Omental fat pad (tissue), 4 donors: Measurements from ENCODE around the gene TUT4. TPM values are rescaled to one million over a fixed set of nuclear protein-coding genes. Genes with fewer than 3 reads are reported as not detected.

Experiments used
- ATAC-seq: fragments of 150-250 bp; one replicate; pipeline ENCODE4 v1.9.1; 2016; ENCODE audit warnings: mild to moderate bottlenecking, moderate library complexity; ENCODE audit not compliant: low FRiP score
- DNase-seq: peaks from one replicate; pipeline ENCODE4 v3.0.0-alpha.2; 2019; ENCODE audit warnings: low spot score
- total RNA-seq, 4 donors: library from RNA; depleted of rRNA; stranded (reverse); fragments of >200 nt; gene quantifications; one replicate each; pipeline ENCODE4 v1.1.0, GENCODE V29; 2016
- TF ChIP-seq, protein P1 (sequence below), 3 donors: fragments of 450-650 bp; IDR thresholded peaks; one replicate each; pipeline ENCODE4 v1.5.1; 2016 to 2017; ENCODE audit warnings: antibody characterized with exemption in 3 of 3, mild to moderate bottlenecking in 3 of 3, moderate library complexity in 2 of 3

Gene TUT4
- total RNA-seq, 4 donors from 2014 or later: 26.2 to 56.4 (median 42.4) TPM

DNA sequence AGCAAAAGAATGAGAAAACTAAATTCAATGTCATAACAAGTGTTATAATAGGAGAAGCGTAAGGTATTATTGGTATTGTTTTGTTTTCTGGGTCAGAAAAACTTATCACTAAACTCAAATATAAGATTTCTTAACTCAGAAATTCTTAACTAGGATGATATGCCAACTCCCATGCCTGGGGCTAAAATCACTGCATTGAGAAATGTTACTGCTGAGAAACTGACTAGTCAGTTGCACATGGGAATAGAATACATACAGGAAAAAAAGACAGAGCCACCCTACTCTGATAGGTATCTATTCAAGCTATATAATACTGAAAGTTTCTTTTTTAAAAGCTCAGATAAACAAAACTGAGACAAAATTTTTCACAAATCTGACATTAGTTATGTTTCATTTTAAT, 92.2 kb downstream of the TUT4 start:
- ATAC-seq (no peak), DNase-seq (no peak)
- TF ChIP-seq, protein P1, sequence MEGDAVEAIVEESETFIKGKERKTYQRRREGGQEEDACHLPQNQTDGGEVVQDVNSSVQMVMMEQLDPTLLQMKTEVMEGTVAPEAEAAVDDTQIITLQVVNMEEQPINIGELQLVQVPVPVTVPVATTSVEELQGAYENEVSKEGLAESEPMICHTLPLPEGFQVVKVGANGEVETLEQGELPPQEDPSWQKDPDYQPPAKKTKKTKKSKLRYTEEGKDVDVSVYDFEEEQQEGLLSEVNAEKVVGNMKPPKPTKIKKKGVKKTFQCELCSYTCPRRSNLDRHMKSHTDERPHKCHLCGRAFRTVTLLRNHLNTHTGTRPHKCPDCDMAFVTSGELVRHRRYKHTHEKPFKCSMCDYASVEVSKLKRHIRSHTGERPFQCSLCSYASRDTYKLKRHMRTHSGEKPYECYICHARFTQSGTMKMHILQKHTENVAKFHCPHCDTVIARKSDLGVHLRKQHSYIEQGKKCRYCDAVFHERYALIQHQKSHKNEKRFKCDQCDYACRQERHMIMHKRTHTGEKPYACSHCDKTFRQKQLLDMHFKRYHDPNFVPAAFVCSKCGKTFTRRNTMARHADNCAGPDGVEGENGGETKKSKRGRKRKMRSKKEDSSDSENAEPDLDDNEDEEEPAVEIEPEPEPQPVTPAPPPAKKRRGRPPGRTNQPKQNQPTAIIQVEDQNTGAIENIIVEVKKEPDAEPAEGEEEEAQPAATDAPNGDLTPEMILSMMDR (IDR thresholded peaks at IDR 0.05): no peak

DNA sequence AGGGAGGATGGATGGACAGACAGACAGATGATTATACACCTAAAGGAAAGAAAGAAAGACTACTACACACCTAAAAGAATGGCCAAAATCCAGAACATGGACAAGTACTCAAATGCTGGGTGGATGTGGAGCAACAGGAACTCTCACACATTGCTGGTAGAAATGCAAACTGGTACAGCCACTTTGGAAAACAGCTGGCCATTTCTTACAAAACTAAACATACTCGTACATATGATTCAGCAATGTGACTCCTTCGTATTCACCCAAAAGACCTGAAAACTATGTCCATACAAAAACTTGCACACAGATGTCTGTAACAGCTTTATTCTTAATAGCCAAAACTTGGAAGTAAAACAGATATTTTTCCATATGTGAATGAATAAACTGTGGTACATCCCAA, 97.2 kb downstream of the TUT4 start:
- DNase-seq: no peak
- ATAC-seq: no peak
- TF ChIP-seq, protein P1 (IDR thresholded peaks at IDR 0.05): no peak

DNA sequence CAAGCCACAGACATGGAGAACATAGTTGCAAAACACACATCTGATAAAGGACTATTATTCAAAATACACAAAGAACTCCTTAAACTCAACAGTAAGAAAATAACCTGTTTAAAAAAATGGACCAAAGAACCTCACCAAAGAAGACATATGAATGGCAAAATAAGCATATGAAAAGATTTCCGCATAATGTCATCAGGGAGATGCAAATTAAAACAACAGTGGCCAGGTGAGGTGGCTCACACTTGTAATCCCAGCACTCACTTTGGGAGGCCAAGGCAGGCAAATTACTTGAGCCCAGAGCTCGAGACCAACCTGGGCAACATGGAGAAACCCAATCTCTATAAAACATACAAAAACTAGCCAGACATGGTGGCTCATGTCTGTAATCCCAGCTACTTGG, 98.1 kb downstream of the TUT4 start:
- ATAC-seq: no peak
- TF ChIP-seq, protein P1 (IDR thresholded peaks at IDR 0.05): no peak
- no peak for DNase-seq

DNA sequence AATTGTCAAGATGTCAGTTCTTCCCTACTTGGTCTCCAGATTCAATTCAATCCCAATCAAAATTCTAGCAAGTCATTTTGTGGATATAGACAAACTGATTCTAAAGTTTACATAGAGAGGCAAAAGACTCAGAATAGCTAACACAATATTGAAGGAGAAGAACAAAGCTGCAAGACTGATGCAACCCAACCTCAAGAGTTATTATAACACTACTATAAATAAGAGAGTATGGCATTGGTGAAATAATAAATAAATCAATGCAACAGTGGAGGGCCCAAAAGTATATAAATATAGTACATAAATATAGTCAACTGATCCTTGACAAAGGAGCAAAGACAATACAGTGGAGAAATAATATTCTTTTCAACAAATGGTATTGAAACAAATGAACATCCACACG, 98.8 kb downstream of the TUT4 start:
- DNase-seq: no peak
- no peak for ATAC-seq
- TF ChIP-seq, protein P1 (IDR thresholded peaks at IDR 0.05): no peak

DNA sequence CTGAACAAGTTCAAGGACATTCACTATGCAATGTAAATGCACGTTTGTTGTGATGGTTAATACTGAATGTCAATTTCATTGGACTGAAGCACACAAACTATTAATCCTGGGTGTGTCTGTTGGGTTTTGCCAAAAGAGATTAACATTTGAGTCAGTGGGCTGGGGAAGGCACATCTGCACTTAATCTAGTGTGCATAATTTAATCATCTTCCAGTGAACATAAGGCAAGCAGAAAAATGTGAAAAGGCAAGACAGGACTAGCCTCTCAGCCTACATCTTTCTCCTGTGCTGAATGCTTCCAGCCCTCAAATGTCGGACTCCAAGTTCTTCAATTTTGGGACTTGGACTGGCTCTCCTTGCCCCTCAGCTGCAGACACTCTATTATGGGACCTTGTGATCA, 108.4 kb downstream of the TUT4 start:
- no peak for ATAC-seq
- no peak for DNase-seq
- TF ChIP-seq, protein P1 (IDR thresholded peaks at IDR 0.05): no peak

DNA sequence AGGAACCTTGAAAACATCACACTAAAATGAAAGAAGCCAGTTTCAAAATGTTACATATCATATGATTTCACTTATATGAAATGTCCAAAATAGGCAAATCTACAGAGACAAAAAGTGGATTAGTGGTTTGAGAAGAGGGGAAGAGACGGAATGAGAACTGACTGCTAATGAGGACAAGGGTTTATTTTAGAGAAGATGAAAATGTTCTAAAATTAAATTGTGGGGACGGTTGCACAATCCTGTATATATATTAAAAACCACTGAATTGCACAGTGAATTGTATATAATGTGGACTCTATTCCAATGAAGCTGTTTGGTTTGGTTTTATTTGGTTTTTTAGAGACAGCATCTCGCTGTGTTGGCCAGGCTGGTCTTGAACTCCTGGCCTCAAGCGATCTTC, 112.9 kb downstream of the TUT4 start:
- ATAC-seq: no peak
- DNase-seq: no peak
- TF ChIP-seq, protein P1 (IDR thresholded peaks at IDR 0.05): no peak

DNA sequence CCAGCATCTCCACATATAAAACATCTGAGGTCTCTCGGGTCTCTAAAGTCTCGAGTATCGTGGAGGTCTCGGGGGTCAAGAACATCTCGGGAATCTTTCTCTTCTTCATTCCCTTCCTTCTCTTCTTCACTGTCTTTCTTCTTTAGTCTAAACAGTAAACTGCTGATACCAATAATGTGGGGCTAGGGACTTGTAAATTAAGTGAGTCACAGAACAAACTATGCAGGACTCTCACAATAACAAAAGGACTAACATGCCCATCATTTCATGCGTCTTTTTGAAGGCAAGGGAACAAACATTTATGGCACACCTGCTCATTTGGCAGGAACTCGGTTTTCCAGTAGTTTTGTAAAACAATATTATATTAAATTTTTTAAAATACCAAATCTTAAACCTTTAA, 116.1 kb downstream of the TUT4 start:
- DNase-seq (no peak), ATAC-seq (no peak)
- TF ChIP-seq, protein P1 (IDR thresholded peaks at IDR 0.05): no peak
